Measurements from ENCODE around the gene SLC46A1. TPM values are rescaled to one million over a fixed set of nuclear protein-coding genes. Genes with fewer than 3 reads are reported as not detected.

The SLC46A1 gene
- total and polyA plus RNA-seq, 2 of the 13 experiments (the other 11 are each of a cell fraction or from before 2014, with no cell fraction given) = 19.6 to 22.6 TPM

- TF ChIP-seq ZNF687 (CRISPR knock-in tag; IDR thresholded peaks at IDR 0.05) (peak; percentile 32; the same call in 1 of the 2 replicates), POLR2G (IDR thresholded peaks at IDR 0.05; ENCODE audit: low read depth, low read length) (0 out of 2 replicates have a peak, but pooled peaks have one; percentile 18), RBFOX2 (IDR thresholded peaks at IDR 0.05; ENCODE audit: low read depth, low read length) (peak; percentile 48)
Measured at GRCh38 chr17:28345419-28346198, 60.4 kb downstream of the SLC46A1 start (continued).

Small RNA genes within 50 kb of the gene (microRNA-seq; reads per million reads assigned to microRNA genes)
- 2.6 reads per million, percentile 16 among the genes with 10 or more reads in this experiment for gene MIR4723

Other genes with a start within 250 kb of the SLC46A1 start
- 111 and 137 TPM in 2 replicates for gene TMEM97, start 87.0 kb downstream of the SLC46A1 start, total RNA-seq (2016; rRNA removed; fragmentation: Illumina TruSeq; extraction: Trizol)
- gene TMEM97, start 87.0 kb downstream of the SLC46A1 start, polyA plus RNA-seq (2011; rRNA removed) = 51.5 and 69.6 TPM in 2 replicates
- gene IFT20, start 70.7 kb downstream of the SLC46A1 start, total RNA-seq (2016; rRNA removed; fragmentation: Illumina TruSeq; extraction: Trizol) = 23.4 and 28.0 TPM in 2 replicates
- 33.9 and 37.8 TPM in 2 replicates for gene IFT20, start 70.7 kb downstream of the SLC46A1 start, polyA plus RNA-seq (2011; rRNA removed)
- 17.5 and 18.7 TPM in 2 replicates for gene TNFAIP1, start 70.5 kb downstream of the SLC46A1 start, total RNA-seq (2016; rRNA removed; fragmentation: Illumina TruSeq; extraction: Trizol)
- 40.6 and 42.8 TPM in 2 replicates for gene TNFAIP1, start 70.5 kb downstream of the SLC46A1 start, polyA plus RNA-seq (2011; rRNA removed)
- 114 and 127 TPM in 2 replicates for gene POLDIP2, start 48.7 kb downstream of the SLC46A1 start, total RNA-seq (2016; rRNA removed; fragmentation: Illumina TruSeq; extraction: Trizol)
- gene POLDIP2, start 48.7 kb downstream of the SLC46A1 start, polyA plus RNA-seq (2011; rRNA removed) = 85.9 and 86.0 TPM in 2 replicates
- not detected in 2 replicates for gene SEBOX, start 41.0 kb downstream of the SLC46A1 start, total RNA-seq (2016; rRNA removed; fragmentation: Illumina TruSeq; extraction: Trizol)
- not detected in 2 replicates for gene SEBOX, start 41.0 kb downstream of the SLC46A1 start, polyA plus RNA-seq (2011; rRNA removed)
- 43.9 and 108 TPM in 2 replicates for gene VTN, start 35.9 kb downstream of the SLC46A1 start, total RNA-seq (2016; rRNA removed; fragmentation: Illumina TruSeq; extraction: Trizol)
- 131 and 230 TPM in 2 replicates for gene VTN, start 35.9 kb downstream of the SLC46A1 start, polyA plus RNA-seq (2011; rRNA removed)
- gene SARM1, start 34.5 kb downstream of the SLC46A1 start, total RNA-seq (2016; rRNA removed; fragmentation: Illumina TruSeq; extraction: Trizol) = 0.25 and 0.73 TPM in 2 replicates
- 0.86 and 1.1 TPM in 2 replicates for gene SARM1, start 34.5 kb downstream of the SLC46A1 start, polyA plus RNA-seq (2011; rRNA removed)
- gene SLC13A2, start 67.4 kb upstream of the SLC46A1 start, total RNA-seq (2016; rRNA removed; fragmentation: Illumina TruSeq; extraction: Trizol) = not detected in 2 replicates
- gene SLC13A2, start 67.4 kb upstream of the SLC46A1 start, polyA plus RNA-seq (2011; rRNA removed) = 0.07 TPM in 1 of 2 replicates, not detected in the other
- gene FOXN1, start 100.1 kb upstream of the SLC46A1 start, total RNA-seq (2016; rRNA removed; fragmentation: Illumina TruSeq; extraction: Trizol) = not detected in 2 replicates
- 0.01 TPM in 1 of 2 replicates, not detected in the other for gene FOXN1, start 100.1 kb upstream of the SLC46A1 start, polyA plus RNA-seq (2011; rRNA removed)
- gene UNC119, start 146.4 kb upstream of the SLC46A1 start, total RNA-seq (2016; rRNA removed; fragmentation: Illumina TruSeq; extraction: Trizol) = 7.8 and 10.4 TPM in 2 replicates
- 57.6 and 63.1 TPM in 2 replicates for gene UNC119, start 146.4 kb upstream of the SLC46A1 start, polyA plus RNA-seq (2011; rRNA removed)
- gene PIGS, start 165.3 kb upstream of the SLC46A1 start, total RNA-seq (2016; rRNA removed; fragmentation: Illumina TruSeq; extraction: Trizol) = 26.6 and 42.6 TPM in 2 replicates
- 23.5 and 31.7 TPM in 2 replicates for gene PIGS, start 165.3 kb upstream of the SLC46A1 start, polyA plus RNA-seq (2011; rRNA removed)
- 15.4 and 16.9 TPM in 2 replicates for gene ALDOC, start 170.7 kb upstream of the SLC46A1 start, total RNA-seq (2016; rRNA removed; fragmentation: Illumina TruSeq; extraction: Trizol)
- gene ALDOC, start 170.7 kb upstream of the SLC46A1 start, polyA plus RNA-seq (2011; rRNA removed) = 60.9 and 86.5 TPM in 2 replicates
- gene SPAG5, start 192.8 kb upstream of the SLC46A1 start, total RNA-seq (2016; rRNA removed; fragmentation: Illumina TruSeq; extraction: Trizol) = 98.0 and 105 TPM in 2 replicates
- gene SPAG5, start 192.8 kb upstream of the SLC46A1 start, polyA plus RNA-seq (2011; rRNA removed) = 28.2 and 41.4 TPM in 2 replicates
- 1.9 and 5.0 TPM in 2 replicates for gene RSKR, start 208.0 kb upstream of the SLC46A1 start, total RNA-seq (2016; rRNA removed; fragmentation: Illumina TruSeq; extraction: Trizol)
- gene RSKR, start 208.0 kb upstream of the SLC46A1 start, polyA plus RNA-seq (2011; rRNA removed) = 8.6 and 10.4 TPM in 2 replicates
- 61.0 and 66.7 TPM in 2 replicates for gene BLTP2, start 238.9 kb upstream of the SLC46A1 start, total RNA-seq (2016; rRNA removed; fragmentation: Illumina TruSeq; extraction: Trizol)
- 66.9 and 80.9 TPM in 2 replicates for gene BLTP2, start 238.9 kb upstream of the SLC46A1 start, polyA plus RNA-seq (2011; rRNA removed)